ENCODE data around the gene KLHL25.

The KLHL25 gene

GRCh38 chr15:85722374-85723152 is 72.2 kb downstream of the KLHL25 start:
- no peak overlapping the region for H3K4me3 ChIP-seq (ENCODE audit: low read depth, low read length)
- POLR2A ChIA-PET: no interaction called here
- no peak for TF ChIP-seq CTCF (IDR thresholded peaks at IDR 0.05; ENCODE audit: insufficient read depth, low read length, missing control alignments)
- DNase-seq (ENCODE audit: low read depth, low spot score): no peak
- CTCF ChIA-PET: interaction anchor here (0.7 to 0.9 kb wide), 2 partner anchors 14 to 120 kb away, joined by 3 read pairs; no protein-coding TSS in a partner anchor

DNA sequence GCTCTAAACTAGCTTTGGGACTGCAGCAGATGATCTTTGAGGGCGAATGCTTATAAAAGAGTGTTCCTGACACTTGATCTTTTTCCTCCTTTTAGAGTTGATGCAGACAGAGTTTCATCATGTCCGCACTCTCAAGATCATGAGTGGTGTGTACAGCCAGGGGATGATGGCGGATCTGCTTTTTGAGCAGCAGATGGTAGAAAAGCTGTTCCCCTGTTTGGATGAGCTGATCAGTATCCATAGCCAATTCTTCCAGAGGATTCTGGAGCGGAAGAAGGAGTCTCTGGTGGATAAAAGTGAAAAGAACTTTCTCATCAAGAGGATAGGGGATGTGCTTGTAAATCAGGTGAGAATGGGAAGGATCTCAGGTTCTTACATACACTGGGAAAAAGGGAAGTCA is 75.7 kb downstream of the KLHL25 start:
- H3K4me3 ChIP-seq (ENCODE audit: low read depth, low read length): no peak overlapping the region
- POLR2A ChIA-PET: no interaction called here
- CTCF ChIA-PET: no interaction called here
- DNase-seq (ENCODE audit: low read depth, low spot score): no peak
- no peak for TF ChIP-seq CTCF (IDR thresholded peaks at IDR 0.05; ENCODE audit: insufficient read depth, low read length, missing control alignments)

DNA sequence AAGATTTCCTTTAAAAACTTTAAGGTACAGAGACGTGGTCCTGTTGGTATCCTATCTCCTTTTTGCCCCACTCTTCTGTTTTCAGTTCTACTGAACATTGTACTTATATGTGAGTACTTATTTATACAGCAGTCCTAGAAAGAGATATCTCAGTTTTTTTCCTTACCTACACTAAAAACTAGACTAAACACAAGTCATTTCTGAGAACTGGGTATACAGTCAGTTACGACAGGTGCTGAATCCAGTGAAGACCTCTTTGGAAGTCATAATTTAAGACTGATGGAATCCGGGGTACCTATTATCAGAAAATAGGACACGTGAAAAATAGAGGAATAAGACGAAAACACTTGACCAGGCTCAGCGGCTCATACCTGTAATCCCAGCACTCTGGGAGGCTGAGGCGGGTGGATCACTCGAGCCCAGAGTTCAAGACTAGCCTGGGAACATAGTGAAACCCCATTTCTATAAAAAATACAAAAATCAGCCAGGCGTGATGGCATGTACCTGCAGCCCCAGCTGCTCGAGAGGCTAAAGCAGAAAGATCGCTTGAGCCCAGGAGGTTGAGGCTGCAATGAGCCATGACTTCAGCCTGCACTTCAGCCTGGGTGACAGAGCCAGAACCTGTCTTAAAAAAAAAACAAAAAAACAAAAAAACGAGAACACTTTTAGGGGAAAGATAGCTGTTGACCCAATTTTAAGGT is 76.3 kb downstream of the KLHL25 start:
- CTCF ChIA-PET: no interaction called here
- H3K4me3 ChIP-seq (ENCODE audit: low read depth, low read length): no peak overlapping the region
- POLR2A ChIA-PET: no interaction called here
- TF ChIP-seq CTCF (IDR thresholded peaks at IDR 0.05; ENCODE audit: insufficient read depth, low read length, missing control alignments): no peak
- no peak for DNase-seq (ENCODE audit: low read depth, low spot score)

GRCh38 chr15:85717212-85717611 is 77.5 kb downstream of the KLHL25 start:
- POLR2A ChIA-PET: no interaction called here

DNA sequence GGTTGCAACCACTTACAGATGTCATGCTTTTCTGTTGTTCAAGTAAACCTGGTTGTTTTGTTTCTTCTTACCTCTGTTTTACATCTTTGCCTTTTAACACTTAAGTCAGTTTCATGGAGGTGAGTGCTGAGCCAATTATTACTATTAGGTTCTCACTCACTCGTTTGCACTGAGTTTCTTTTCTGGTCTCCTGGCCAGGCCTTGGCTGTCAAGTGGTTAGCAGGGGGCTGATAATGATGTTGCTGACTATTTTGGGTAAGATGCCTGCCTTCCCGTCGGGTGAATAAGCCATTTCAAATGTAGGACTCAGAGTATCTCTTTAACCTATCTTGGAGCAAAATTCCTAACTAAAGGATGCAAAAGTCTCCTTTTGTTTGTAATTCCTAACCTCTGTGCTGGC is 78.5 kb downstream of the KLHL25 start:
- no peak for DNase-seq (ENCODE audit: low read depth, low spot score)
- no peak overlapping the region for H3K4me3 ChIP-seq (ENCODE audit: low read depth, low read length)
- CTCF ChIA-PET: no interaction called here
- POLR2A ChIA-PET: no interaction called here
- TF ChIP-seq CTCF (IDR thresholded peaks at IDR 0.05; ENCODE audit: insufficient read depth, low read length, missing control alignments): no peak

More at GRCh38 chr15:85717212-85717611, 77.5 kb downstream of the KLHL25 start:
- DNase-seq (ENCODE audit: low read depth, low spot score): no peak
- H3K4me3 ChIP-seq (ENCODE audit: low read depth, low read length): no peak overlapping the region
- CTCF ChIA-PET: no interaction called here
- no peak for TF ChIP-seq CTCF (IDR thresholded peaks at IDR 0.05; ENCODE audit: insufficient read depth, low read length, missing control alignments)

DNA sequence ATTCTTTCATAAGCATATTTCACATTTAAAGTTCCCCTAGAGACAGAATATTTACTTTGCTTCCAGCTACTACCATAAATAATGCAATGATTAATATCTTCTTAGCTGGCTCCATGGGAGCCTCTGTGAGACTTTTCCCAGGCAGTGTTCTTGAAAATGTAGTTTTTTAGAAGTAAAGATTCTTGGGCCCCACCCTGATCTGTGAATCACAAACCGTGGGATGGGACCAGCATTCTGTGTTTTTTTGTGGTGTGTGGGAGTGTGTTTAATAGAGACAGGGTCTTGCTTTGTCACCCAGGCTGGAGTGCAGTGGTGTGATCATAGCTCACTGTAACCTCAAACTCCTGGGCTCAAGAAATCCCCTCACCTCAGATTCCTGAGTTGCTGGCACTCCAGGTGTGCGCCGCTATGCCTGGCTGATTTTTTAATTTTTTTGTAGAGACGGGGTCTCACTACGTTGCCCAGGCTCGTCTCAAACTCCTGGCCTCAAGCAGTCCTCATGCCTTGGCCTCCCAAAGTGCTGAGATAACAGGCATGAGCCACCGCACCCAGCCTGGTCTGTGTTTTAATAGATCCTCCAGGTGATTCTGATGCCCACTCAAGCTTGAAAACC is 83.0 kb downstream of the KLHL25 start:
- no peak for TF ChIP-seq CTCF (IDR thresholded peaks at IDR 0.05; ENCODE audit: insufficient read depth, low read length, missing control alignments)
- CTCF ChIA-PET: interaction anchor here (1.6 kb wide), 2 partner anchors 16 to 129 kb away, joined by 6 to 7 read pairs; no protein-coding TSS in a partner anchor
- POLR2A ChIA-PET: no interaction called here
- DNase-seq (ENCODE audit: low read depth, low spot score): no peak
- H3K4me3 ChIP-seq (ENCODE audit: low read depth, low read length): no peak overlapping the region

Data from AG04449 (cell line).